GM13976 (cell line): ENCODE measurements around the gene TGFB1.

Experiments
- DNase-seq: peaks from one replicate; pipeline ENCODE4 v3.0.0; 2012; ENCODE audit warnings: low spot score
- CTCF ChIP-seq: IDR thresholded peaks from 2 replicates; pipeline ENCODE4 v1.5.1; 2012; ENCODE audit warnings: borderline replicate concordance, mild to moderate bottlenecking; ENCODE audit not compliant: insufficient read depth; ENCODE audit errors: extremely low read depth, missing control alignments, control extremely low read depth
- in situ Hi-C: fragments of 300-500 bp; cut with MboI; formaldehyde crosslinking; loops from one replicate; pipeline ENCODE4 v1.12.0; 2022; ENCODE audit warnings: low sequenced_read_pairs, mixed read lengths, inconsistent platforms; ENCODE audit not compliant: unreplicated experiment

The TGFB1 gene

GRCh38 chr19:41308450-41309179, 45.1 kb downstream of the TGFB1 start:
- in situ Hi-C loops, result no loop called here
- peak; percentile 81 for DNase-seq
- peak; percentile 92 for TF ChIP-seq CTCF

- in situ Hi-C loops, result no loop called here
- no peak for DNase-seq
- TF ChIP-seq CTCF, result no peak
Observed at GRCh38 chr19:41307954-41308449, 45.7 kb downstream of the TGFB1 start.

- in situ Hi-C loops, result no loop called here
- TF ChIP-seq CTCF, result no peak
- no peak for DNase-seq
Observed at GRCh38 chr19:41307090-41307875, 46.4 kb downstream of the TGFB1 start.

GRCh38 chr19:41305927-41306793, 47.6 kb downstream of the TGFB1 start:
- no peak for TF ChIP-seq CTCF
- in situ Hi-C loops, result no loop called here
- no peak for DNase-seq

GRCh38 chr19:41304706-41305483, 48.8 kb downstream of the TGFB1 start:
- no peak for TF ChIP-seq CTCF
- in situ Hi-C loops, result no loop called here
- no peak for DNase-seq
